Measurements from ENCODE around the gene MPP4. TPM values are rescaled to one million over a fixed set of nuclear protein-coding genes. Genes with fewer than 3 reads are reported as not detected.

Gene MPP4, protein sequence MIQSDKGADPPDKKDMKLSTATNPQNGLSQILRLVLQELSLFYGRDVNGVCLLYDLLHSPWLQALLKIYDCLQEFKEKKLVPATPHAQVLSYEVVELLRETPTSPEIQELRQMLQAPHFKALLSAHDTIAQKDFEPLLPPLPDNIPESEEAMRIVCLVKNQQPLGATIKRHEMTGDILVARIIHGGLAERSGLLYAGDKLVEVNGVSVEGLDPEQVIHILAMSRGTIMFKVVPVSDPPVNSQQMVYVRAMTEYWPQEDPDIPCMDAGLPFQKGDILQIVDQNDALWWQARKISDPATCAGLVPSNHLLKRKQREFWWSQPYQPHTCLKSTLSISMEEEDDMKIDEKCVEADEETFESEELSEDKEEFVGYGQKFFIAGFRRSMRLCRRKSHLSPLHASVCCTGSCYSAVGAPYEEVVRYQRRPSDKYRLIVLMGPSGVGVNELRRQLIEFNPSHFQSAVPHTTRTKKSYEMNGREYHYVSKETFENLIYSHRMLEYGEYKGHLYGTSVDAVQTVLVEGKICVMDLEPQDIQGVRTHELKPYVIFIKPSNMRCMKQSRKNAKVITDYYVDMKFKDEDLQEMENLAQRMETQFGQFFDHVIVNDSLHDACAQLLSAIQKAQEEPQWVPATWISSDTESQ
- total RNA-seq: not detected

DNA sequence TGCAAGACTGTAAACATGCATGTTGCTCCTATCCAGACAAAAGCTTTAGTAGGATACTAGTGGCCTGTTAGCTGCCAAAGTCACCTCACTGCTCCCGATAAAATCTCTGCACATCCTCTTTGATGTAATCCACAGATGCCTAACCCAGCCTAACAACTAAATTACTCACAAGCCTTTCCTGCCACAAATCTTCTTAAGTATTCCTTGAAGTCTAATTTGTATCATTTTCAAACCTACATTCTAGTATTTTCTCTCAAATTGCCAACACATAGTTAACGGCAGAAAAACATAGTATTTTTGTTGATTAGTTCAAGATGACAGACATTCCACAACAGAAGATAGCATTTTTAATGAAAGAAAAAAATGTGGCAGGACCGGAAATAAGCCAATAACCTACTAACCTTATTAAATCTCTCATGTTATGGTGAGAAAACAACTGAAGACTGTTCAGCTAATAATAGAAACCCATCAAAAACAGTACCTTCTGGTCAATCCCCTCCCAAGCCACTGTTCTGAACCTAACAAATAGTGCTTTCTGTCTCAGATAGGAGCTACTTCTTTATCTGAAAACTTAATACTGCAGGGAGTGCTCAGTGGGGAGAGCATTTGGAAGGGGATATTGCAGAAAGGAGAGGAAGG, at the start of gene MPP4:
Gene MPP4, minus strand, starts transcription at position 57 of the 639 bp plus-strand sequence. CDS start 4,690 bp downstream, outside the sequence.
- Histone ChIP-seq H3K9me3 (no peaks in the 10 kb centered on the region), H3K36me3 (peaks cover 12 to 23% of the 10 kb centered on the region in 2 donors), H3K27ac (peak within 1 kb of the TSS; percentile 51 to 56), H3K27me3 (no peaks in the 10 kb centered on the region), H3K4me1 (peaks cover 2 to 6% of the 10 kb centered on the region in 2 donors), H3K4me3 (no peak within 1 kb of the TSS)
- DNase-seq (ENCODE audit: low spot score in 2 of 2): no peak
- intact Hi-C loops (cut with DNase I): loop anchor here (2.0 kb wide), 1 partner anchor 56 kb away; the partner anchor contains the start of gene TMEM237
- no peak for TF ChIP-seq CTCF (IDR thresholded peaks at IDR 0.05)

GRCh38 chr2:201746551-201746950, 48.1 kb upstream of the MPP4 start:
- H3K4me3 ChIP-seq: no peak overlapping the region
- peaks cover 48 to 57% of the 10 kb centered on the region in 2 donors for H3K36me3 ChIP-seq
- no peak for TF ChIP-seq CTCF (IDR thresholded peaks at IDR 0.05)
- H3K9me3 ChIP-seq: no peaks in the 10 kb centered on the region
- intact Hi-C loops (cut with DNase I): no loop called here
- no peak for DNase-seq (ENCODE audit: low spot score in 2 of 2)
- H3K27ac ChIP-seq: no peak overlapping the region
- H3K4me1 ChIP-seq: no peaks in the 10 kb centered on the region
- H3K27me3 ChIP-seq: no peaks in the 10 kb centered on the region

DNA sequence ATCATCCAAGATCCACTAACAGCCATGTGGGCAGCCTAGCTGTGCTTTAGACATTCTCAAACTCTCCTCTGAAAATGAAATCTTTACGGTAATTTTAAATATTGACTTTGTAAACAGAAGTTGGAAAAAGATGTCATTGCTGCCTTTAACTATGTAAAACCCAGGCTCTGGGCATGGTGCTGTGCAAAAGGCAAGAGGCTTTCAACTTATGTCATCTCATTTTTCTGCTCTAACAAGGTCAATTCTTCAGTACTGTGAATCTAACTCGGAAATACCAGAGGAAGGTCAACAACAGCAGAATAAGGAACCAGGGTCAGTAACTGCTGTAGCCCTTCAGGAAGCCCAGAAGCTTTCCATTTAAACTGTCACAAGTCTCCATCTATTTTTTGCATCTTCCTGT, 37.0 kb upstream of the MPP4 start:
- Histone ChIP-seq H3K27me3 (no peaks in the 10 kb centered on the region), H3K36me3 (peaks cover 41 to 50% of the 10 kb centered on the region in 2 donors), H3K27ac (no peak overlapping the region), H3K9me3 (peaks cover 0 to 10% of the 10 kb centered on the region in 2 donors), H3K4me1 (no peaks in the 10 kb centered on the region), H3K4me3 (no peak overlapping the region)
- DNase-seq (ENCODE audit: low spot score in 2 of 2): no peak
- intact Hi-C loops (cut with DNase I): no loop called here
- TF ChIP-seq CTCF (IDR thresholded peaks at IDR 0.05): no peak

DNA sequence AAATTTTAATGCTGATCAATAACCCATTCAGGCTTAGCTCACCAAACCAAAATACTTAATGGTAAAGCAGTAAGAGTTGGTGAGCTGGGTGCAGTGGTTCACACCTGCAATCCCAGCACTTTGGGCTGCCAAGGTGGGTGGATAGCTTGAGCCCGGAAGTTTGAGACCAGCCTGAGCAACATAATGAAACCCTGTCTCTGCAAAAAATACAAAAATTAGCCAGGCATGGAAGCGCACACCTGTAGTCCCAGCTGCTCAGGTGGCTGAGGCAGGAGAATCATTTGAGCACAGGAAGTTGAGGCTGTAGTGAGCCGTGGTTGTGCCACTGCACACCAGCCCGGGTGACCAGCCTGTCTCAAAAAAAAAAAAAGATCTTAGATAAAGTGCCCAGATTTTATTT, 35.7 kb upstream of the MPP4 start:
- peaks cover 41 to 54% of the 10 kb centered on the region in 2 donors for H3K36me3 ChIP-seq

More for the DNA sequence above, 35.7 kb upstream of the MPP4 start:
- no peak for TF ChIP-seq CTCF (IDR thresholded peaks at IDR 0.05)
- Histone ChIP-seq H3K27me3 (no peaks in the 10 kb centered on the region), H3K9me3 (peaks cover 0 to 10% of the 10 kb centered on the region in 2 donors), H3K27ac (no peak overlapping the region), H3K4me1 (no peaks in the 10 kb centered on the region), H3K4me3 (no peak overlapping the region)
- no peak for DNase-seq (ENCODE audit: low spot score in 2 of 2)
- intact Hi-C loops (cut with DNase I): no loop called here

Data from ascending aorta (tissue), 2 donors.